G401.6 (cell line): ENCODE results near the gene SLC39A1.

ENCODE experiments used
- FAIRE-seq: peaks from 2 replicates; lab custom pipeline; 2012; peaks lifted over from hg19 to GRCh38; lab: Jason Lieb, UNC

The SLC39A1 gene

DNA sequence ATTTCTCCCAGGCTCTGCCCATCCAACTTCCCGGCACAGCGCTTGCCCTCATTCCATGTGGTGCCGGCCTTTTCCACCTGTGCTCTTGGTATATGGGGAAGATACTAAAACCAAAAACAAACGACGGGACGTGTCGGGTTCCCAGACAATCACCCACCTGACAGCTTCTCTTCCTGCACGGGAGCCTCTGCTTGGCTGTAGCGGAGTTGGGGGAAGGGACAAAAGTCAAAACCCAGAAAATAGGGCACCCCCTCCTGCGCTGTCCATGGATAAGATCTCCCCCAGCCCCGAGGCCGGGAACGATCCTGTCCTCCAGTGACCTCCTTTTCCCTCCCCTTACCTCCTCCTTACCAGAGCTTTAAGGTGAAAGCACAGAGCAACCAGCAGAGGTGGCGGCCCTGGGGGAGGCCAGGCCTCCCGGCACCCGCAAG, 13.5 kb upstream of the SLC39A1 start:
- FAIRE-seq: no peak

DNA sequence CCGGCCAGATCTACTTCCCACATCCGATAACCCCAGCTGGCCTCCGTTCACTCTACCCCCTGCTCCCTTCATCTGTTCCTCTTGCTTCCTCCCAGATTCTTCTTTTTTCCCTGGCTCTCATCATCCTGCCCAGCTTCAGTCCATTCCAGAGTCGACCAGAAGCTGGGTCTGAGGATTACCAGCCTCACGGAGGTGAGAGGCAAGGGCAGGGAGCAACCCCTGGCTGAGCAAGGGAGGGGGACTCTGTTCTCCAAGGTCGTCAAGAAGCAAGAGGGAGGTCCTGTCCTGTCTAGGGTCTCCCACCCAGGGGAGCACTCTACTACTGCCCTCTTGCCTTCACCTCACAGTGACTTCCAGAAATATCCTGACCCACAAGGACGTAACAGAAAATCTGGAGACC, 10.2 kb upstream of the SLC39A1 start:
- no peak for FAIRE-seq

DNA sequence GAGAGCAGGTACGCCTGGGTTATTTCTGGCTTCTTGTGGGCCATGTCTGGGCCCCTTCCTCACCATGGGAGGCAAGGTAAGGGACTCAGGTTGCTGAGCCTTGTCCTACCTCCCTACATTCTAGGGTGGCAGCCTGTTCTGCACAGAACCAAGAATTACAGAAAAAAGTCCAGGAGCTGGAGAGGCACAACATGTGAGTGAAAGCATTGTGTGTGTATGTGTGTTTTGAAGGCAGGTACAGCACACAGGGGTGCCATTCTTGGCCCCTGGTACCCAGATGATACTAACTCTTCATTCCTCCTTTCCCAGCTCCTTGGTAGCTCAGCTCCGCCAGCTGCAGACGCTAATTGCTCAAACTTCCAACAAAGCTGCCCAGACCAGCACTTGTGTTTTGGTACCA, 9.7 kb upstream of the SLC39A1 start:
- FAIRE-seq: no peak

DNA sequence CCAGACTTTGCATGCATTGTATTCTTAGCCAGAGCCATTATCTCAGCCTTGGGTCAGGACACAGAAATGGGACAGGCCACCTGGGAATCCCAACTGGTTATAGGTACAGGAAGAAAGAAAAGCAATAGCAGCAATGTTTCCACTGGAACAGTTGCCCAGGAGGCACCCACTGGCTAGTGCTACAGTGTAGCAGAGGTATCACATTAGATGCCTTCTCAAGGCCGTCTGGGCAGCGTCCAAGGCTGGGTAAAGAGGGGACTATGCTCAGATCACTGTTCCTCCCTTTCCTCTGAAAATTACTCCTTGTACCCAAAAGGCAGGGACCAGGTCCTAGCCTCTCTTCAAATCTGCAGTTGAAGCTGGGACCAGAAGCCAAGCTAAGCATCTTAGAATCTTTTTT, 7.0 kb upstream of the SLC39A1 start:
- no peak for FAIRE-seq

DNA sequence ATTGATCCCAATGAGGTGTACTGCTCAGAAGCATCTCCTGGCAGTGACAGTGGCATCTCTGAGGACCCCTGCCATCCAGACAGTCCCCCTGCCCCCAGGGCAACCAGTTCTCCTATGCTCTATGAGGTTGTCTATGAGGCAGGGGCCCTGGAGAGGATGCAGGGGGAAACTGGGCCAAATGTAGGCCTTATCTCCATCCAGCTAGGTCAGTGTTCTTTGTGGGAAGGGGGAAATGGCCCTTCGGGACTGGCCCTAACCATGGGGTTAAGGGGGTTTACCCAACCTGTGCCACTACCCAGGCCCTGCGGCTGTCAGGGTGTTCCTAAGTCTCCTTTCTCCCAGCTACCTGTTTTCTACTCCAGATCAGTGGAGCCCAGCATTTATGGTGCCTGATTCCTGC, 5.6 kb upstream of the SLC39A1 start:
- FAIRE-seq: no peak

DNA sequence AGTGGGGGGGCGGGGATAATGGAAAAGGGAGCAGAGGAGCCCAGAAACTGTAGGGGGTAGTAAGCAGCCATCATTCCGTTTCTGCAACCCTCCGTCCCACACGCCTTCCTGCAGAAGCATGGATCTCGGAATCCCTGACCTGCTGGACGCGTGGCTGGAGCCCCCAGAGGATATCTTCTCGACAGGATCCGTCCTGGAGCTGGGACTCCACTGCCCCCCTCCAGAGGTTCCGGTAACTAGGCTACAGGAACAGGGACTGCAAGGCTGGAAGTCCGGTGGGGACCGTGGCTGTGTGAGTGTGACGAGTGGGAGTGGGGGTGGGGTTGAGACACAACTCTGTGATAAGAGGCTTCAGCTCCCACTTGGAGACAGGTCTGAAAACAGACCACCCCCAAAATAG, 5.1 kb upstream of the SLC39A1 start:
- no peak for FAIRE-seq

DNA sequence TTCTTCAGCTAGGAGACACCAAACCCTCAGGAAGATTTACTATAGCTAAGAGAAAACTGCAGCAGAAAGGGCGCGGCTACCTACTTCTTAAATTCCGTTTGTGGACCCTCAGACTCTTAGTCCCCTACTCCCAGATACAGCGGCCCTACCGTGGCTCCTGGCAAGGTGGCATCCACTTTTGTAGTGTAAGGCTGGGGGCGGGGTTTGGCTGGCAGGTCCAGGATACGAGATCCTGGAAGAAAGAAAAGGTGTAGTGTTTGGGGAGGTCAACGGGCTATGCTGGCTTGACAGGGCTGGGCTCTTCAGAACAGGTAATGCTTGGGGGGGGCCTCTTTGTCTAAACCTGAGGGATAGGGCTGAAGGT, 4.6 kb upstream of the SLC39A1 start:
- FAIRE-seq: no peak

DNA sequence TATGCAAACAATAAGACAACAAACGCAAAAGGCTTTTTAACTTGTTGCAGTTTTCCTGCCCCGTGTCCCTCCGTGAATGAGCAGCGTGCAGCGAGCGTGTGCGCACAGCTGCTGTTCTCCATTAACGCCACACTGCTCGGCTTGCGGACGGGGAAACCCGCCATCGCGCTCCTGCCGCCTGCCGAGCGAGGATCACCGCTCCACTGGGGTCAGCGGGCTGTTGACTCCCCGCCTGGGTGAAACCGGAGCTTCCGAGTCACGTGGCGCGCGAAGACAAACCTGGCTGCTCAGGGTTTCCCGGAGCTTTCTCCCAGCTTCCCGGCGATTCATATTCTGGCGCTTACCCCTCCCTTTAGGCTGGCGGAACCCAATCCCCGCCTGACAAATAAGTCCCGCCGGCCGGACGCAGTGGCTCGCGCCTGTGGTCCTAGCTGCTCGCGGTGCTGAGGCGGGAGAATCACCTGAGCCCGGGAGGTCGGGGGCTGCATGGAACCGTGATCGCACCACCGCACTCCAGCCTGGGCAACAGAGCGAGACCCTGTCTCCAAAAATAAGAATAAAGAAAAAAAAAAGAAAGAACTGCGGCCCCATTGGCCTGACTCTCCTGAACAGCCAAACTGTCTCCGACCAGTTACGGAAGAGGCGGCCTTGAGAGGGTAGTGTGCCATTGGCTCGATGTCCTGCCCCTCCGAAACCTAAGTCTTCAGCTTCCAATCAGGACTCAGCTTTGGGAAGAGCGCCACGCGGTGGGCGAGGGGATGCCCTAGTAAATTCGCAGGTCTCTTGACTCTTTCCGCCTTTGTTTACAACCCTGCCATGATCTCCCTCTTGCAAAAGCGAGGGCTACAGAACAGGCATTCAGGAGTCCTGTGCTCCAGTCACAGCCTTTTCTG, 4.0 kb upstream of the SLC39A1 start, which contains the start of gene CREB3L4:
Gene CREB3L4 (plus strand): TSS at position 796 of the 893 bp plus-strand sequence. CDS start 624 bp downstream, outside the sequence.
- FAIRE-seq: peak; percentile 92

DNA sequence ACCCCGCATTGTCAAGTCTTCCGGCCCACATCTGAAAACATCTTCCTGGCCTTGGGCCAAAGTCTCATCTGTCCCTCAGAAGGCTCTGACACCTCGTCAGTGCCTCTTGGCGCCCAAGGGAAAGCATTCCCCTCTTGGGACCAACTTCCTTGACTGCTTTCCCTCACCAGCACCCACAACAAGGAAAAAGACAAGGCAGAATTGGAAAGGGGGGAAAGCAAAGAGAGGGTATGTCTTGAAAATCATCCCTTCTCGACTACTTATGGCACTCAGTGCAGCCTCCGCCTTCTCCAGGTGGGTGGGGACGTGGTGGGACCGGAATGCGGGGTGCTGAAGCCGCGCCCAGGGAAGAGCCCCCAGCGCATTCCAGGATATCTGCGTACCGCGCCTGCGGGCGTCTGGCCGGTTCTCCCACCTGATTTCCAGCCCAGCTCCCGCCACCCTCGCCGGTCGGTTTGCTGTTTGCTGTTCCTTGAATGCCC, 554 bp upstream of the SLC39A1 start:
- no peak for FAIRE-seq

DNA sequence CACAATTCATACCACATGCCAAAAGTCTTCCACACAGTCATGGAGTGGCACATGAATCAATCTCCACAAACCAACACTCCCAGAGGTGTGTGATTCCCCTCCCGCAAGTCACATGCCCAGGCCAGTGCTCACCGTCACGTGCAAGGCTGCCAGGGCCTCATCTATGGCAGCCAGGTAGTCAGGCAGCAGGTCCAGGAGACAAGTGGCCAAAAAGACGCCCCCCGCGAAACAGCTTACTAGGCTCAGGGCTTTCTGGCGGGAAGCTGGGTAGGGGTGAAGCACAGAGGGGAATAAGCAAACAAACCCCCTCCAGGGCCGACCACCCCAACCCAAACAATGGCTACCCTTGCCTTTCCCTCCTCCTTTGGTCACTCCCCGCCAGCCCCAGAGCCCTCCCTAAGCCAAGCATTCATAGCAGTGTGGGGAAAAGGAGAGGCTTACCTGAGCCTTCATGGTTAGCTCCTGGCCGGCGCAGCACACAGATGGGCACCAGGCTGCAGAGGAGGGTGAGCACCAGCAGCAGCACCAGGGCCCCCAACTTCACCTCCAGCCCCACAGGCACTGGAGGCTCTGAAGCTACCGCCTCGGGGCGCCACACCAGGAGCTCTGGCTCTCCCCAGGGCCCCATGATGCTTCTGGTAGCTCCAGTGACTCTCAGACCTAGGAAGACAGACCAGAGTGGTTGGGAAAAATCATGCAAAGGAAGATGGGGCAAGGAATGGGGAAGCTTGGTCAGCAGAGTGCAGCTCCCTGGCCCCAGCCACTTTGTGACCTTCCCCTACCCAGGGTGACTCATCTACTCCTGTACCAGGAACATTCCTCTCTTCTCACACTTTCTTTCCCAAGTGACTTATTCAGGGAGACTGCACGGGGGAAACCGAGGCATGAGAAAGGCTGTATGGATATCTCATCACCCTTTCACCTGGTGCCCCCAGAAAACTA, 978 bp downstream of the SLC39A1 start:
- FAIRE-seq: no peak

DNA sequence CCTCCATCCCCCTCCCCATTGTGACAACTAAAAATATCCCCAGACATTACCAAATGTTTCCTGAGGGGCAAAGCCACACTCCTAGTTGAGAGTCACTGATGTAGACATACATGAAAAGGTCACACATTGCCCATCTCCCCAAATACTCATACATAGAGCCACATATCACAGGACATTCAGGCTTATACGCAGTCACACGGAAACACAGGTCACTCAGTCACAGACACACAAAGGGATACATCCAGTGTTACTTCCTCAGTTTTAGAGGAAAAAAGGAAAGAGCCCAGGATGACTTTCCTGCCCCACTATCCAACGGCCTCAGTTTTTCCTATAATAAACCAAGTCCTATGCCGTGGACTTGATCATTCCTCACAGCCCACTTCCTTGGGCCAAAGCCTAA, 1.9 kb downstream of the SLC39A1 start:
- FAIRE-seq: no peak

DNA sequence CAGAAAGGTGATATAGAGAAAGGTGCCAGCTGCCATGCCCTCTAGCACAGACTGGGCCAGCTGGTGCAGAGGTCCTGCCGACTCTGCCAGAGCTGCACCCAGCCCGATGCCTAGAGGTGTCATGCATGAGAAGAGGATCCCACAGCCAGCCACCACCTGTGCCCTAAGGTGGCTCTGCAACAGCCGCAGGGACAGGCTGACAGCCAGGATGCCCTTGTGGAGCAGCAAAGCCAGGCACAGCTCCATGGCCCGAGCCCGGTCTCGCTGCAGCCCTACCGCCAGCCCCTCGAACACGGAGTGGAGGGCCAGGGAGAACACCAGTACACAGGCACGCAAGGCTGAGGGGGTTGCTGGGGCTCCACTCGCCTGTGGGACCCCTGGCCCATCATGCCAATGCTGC, 3.1 kb downstream of the SLC39A1 start:
- FAIRE-seq: no peak

DNA sequence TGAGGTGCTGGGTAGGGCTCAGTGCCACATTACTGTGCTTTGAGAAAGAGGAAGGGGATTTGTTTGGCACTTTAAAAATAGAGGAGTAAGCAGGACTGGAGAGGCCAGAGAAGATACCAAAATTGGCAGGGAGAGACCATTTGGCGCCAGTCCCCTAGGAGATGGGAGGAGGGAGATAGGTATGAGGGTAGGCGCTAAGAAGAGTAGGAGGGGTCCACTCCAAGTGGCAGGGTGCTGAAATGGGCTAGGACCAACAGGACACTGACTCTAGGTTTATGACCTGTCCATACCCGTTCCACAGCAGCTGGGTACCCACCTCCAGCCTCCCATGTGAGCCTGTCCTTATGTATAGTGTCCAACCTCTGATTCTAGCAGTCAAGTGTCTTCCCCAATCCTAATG, 3.9 kb downstream of the SLC39A1 start:
- FAIRE-seq: no peak

DNA sequence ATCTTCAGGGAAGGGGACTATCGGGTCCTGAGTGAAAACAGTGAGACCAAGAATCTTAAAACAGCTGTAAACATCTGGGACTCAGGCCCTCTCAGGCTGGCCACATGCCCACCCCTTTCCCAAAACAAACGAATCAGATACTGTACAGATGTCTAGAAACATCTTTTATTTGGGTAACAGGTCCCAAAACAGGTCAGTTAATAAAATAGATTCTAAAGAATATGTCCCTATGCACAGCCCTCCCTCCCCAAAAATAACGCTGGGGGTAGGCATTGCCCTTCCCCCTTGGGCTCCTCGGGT, 4.4 kb downstream of the SLC39A1 start:
- no peak for FAIRE-seq

DNA sequence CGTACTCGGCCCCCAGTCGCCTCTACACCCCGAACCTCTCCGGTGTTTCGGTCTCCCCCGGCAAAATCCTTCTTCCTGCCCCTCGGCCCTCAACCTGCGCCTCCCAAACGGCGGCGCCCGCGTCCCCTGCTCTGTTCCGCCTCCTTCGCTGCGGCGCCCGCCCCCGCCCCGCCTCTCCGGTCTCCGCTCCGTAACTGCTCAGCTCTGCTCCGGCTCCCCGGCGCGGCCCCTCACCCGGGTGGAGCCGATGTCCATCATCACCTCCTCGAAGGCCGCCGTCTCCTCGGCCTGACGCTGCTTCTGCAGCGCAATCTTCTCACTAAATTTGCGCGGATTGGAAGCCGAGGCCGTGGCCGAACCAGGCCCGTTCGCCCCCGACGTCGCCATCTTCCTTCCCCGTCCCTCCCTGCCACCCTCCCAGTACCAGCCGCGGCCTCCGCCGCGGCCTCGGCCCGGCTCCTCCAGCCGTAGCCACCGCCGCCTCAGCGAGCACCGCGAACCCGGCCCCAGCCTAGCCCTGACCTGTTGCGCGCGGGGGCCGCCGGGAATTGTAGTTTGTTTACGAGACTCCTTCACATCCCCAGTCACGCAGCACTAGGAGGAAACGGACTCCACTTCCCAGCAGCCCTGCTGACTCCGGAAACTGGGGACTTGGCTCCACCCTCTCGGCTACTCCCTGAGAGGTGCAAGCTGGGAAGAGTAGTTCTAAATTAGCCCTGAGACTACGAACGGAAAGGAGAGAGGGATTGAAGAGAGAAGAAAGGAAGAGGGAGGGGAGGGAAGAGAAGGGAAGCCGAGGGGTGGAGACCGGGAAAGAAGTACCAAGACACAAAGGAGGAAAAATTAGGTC, 5.0 kb downstream of the SLC39A1 start, which contains the start of gene CRTC2:
Gene CRTC2 (minus strand): TSS at position 502 of the 850 bp plus-strand sequence. CDS start 115 bp downstream, at position 387.
- peak; percentile 96 for FAIRE-seq

DNA sequence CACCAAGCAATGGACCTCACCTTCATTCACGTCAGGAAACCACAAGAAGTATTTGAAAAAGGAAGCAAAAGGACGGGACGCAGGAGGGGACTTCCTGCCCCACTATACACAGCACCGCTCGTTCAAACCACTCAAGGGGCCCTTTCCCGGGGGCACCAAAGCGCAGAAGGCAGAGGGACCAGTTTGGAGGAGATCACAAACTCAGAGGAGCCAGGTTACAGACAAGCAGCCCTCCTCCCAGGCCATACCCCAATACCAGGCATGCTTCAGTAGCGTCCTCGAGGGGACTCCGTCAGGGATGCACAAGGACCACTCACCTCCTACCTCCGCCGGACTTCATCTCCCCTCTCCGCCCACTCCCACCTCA, 5.6 kb downstream of the SLC39A1 start:
- FAIRE-seq: no peak

DNA sequence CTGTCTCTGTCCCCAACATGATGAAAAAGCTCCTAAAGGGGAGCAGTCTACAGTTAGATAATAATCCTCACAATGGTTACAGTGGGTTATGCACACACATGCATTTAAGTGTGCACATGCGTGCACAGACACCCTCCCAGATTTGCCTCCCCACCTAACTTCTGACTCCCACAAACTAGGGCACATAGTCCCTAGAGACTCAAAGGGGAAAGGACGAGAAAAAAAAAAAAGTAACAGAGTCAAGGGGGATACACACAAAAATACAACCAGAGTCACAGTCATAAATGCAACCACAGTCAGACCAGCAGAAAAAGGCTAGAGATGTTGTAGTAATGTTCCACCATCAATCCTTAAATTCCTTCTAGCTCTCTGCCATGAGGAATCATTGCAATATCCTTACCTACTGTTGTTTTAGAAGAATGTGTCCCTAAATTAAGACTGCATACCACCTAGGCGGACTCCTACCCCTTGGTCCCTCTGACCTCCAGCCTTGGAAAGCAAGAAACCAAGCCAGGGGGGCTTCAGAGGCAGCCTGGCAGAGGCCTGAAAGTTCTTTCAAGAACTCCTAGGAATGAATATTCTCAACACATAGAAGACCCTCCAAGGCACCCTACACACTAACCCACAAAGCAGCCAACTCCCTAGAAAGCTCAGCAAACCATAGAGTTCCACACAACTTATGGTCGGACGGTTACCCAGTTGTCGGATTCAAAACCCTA, 6.2 kb downstream of the SLC39A1 start:
- no peak for FAIRE-seq

DNA sequence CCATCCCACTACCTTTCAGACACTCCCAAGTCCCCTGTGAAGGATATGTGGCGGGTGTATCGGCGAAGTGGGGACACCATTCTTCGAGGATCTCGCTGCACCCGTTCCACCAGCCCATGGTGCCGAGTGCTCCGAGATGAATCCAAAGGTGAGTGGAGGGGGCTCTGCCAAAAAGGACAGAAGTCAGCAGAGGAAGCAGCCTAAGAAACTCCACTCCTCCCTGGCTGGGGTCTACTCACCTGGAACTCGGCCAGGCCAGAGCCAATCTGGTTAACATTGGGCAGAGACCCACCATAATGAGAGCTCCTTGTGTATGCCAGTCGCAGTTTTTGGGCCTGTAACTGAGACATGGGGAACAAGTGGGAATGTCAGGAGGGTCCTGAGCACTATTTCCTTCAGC, 8.5 kb downstream of the SLC39A1 start:
- no peak for FAIRE-seq

DNA sequence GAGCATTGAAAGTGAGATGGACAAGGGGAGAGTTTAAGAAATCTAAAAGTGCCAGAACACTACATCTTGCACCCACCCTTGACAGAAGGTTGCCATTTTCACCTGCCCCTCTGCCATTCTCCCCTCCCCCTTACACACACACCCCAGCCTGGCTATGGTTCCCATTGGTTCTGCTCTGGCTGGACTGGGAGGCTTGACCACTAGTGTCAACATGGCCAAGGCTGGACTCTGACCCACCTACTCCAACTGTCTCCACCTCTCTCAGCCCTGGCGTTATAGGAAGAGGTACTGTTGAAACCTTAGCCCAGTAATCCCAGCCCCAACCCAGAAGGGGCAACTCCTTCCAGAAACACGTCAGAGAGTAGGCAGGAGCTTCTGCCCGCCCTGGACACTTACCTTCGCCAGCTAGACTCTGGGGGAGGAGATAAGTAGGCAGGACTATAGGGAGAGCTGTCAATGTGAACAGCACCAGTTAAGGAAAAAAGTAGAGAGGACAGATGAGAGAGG, 9.4 kb downstream of the SLC39A1 start:
- no peak for FAIRE-seq

DNA sequence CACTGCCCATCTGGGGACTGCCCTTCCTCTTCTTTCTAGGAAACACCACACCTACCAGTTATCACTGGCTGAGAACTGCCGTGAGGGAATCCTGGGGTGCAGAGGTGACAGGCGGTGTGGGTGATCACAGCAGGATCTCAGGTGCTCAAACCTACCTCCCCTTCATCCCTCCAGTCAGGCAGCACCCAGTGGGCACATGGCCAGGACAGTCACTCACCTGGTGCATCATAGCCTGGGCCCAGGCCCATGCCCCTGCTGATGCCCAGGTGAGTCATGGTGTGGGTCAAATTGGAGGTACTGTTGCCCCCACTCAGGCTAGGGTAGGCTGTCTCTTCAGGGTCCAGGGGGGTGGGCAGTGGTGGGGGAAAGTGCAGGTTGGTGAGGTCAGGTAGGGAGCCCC, 11.5 kb downstream of the SLC39A1 start:
- no peak for FAIRE-seq

DNA sequence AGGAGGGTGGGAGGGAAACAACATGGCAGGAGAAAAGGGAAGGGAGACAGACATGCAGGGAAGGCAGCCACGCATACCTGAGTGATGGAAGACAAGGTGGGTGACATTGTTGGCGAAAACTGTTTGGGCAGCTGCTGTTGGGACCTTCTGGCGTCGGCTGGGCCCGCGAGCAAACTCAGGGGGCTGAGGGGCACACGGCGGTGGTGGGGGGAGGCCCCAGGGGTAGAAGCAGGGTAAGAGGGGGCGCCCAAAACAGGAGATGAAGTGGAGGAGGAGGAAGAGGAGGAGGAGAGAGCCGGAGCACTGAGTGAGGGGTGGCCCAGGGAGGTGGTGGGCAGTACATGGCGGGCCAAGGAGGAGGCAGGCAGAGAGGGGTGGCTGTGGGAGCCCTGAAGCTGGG, 12.2 kb downstream of the SLC39A1 start:
- no peak for FAIRE-seq
